Measurements from ENCODE around the gene PLA2G7.
"Not testable (repeated sequence)": the region's sequence is repeated elsewhere in the genome, so short reads cannot be mapped to it uniquely, and the experiment has no call there.

PLA2G7 gene

DNA sequence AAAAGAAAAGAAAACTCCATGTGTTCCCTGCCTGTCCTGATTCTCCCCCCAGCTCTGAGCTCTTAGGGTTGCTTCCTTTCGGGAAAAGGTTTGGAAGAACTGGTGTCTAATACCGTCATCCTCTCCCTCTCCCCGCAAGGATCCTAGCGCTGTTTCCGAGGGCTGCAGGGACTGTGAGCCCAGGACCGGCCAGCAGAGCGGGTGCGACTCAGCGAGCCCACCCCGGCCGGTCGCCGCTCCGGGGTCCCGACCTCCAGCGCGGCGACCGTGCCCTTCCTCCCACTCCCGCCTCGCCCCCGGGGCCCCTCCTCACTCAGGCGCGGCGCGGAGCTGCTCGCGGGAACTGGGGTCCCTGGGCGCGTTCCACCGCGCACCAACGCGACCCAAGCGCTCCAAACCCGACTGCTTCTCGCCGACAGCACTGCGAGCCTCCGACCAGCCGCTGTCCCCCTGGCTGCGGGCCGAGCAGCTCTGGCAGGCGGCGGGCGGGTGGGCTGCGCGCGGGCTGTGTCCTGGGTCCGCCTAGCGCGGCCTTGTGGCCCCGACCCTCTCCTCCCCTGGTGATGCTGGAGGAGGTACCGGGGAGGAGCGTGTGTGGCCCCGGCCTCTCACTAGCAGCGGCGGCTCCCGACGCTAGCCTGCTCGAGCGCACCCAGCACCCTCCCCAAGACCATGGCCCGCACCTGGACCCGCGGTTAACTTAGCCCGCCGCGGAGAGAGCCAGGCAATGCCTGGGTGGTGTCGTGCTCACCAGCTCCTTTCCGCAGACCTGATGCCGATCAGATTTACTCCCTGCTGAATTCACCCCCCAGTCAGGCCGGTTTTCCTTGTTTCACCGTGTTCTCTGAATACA lies at the start of gene PLA2G7:
Gene PLA2G7, minus strand, starts transcription at position 509 of the 853 bp plus-strand sequence. CDS start 12,484 bp downstream, outside the sequence.
- no peak for DNase-seq

DNA sequence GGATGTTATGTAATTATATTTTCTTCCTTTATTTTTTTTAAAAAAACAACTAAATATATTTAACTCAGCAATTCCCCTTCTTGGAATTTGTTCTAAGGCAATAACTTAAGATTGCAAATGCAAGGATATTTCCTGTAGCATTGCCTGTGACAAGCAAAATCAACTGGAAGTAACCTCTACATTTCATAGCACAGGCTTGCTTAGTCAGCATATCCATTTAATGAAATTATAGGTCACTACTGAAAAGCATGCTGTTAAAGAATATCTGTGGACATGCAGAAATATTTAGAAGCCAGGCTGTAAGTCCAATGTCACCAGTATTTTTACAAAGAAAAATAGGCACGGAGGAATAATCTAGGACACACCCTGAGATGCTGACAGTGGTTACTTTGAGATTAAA lies 49.4 kb upstream of the PLA2G7 start:
- DNase-seq = no peak

DNA sequence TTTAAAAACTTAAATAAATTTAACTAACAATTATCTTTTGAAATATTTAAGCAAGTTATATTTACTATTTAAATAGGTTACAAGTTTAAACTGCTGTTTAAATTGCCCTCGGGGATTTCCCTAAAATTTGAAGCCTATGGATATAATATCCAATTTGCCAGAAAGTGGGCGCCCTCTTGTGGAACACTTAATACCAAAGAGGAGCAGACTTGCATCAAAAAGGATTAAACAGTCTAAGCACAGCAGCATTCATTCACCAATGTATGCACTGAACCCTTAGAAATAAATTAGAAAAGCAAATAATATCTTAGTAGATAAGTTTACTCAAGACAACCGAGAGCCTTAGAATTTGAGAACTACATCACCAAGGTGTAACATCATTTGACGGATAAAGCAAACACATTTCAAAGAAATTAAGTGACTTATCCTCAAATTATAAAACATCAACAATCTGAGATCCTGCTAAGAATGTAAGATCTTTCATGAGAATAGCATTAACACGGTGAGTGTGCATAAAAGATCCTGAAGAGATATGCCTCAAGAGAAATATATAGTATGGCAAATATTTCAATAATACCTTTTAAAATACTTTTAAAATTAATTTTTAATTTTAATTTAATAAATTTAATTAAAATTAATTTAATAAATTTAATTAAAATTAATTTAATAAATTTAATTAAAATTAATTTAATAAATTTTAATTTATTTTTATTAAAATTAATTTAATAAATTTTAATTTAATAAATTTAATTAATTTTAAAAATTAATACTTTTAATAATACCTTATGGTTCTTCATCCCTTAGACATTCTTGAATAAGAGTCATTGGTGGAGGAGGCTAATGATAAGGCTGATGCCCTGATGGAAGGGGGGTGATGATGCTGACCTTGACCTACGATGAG lies 46.6 kb upstream of the PLA2G7 start:
- no peak for DNase-seq

DNA sequence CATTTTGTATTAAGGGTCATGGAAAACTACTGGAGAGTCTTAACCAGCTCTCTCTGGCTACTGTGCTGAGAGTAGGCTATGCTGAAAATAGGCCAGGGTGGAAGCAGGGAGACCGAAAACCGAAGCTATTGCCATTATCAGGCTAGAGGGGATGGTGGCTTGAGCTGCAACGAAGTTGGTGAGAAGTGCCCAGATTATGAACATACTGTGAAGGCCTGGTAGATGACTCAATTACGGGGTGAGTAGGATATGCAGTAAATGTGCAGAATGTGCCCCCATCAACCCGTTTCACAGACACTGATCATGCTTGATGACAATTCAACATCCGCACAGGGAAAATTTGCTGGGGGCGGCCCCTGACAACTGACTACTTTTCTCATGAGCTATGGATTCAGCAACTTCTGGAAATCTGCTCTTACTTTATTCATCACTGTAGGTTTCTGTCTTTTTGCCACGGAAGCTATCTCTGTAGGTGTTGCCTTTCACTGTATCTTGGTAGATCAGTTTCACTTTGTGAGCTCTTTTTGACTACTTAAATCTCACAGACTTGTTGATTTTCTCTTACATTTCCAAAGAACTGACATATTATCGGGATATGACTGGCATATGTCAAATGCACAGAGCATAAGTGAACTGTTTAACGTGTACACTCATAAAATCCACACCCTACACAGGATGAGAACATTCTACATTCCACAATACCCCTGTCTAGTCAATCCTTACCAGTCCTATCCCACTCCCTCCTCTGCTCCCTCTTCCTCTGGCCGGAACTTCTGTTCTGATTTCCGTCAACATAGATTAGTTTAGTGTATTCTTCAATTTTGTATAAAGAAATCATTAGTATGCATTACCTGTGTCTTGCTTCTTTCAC lies 42.5 kb upstream of the PLA2G7 start:
- no peak for DNase-seq

DNA sequence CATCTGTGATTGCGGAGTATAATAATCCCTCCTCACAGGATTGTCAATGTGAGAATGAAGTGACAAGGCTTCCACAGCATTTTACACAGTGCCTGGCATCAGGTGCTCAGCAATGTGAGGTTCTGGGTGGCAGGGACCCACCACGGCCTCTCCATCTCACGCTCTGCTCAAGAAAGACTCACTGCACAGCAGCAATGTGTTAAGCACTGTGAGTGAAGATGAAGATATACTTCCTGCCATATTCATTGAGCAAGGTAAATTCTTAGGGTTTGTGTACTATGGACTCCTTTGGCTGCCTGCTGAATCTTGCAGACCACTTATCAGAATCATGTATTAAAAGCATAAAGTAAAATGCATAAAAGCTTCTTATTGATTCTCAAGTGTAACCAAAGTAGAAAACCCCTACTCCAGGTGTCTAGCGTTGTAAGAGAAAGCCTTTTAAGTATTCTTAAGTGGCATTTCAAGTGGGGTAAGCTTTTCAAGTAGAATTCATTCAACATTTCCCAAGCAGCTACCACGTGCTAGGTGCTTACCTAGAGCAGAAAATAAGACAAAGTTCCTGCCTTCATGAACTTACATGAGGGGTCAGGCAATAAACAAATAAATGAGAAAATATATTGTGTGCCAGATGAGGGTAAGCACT lies 41.0 kb upstream of the PLA2G7 start:
- DNase-seq = no peak

DNA sequence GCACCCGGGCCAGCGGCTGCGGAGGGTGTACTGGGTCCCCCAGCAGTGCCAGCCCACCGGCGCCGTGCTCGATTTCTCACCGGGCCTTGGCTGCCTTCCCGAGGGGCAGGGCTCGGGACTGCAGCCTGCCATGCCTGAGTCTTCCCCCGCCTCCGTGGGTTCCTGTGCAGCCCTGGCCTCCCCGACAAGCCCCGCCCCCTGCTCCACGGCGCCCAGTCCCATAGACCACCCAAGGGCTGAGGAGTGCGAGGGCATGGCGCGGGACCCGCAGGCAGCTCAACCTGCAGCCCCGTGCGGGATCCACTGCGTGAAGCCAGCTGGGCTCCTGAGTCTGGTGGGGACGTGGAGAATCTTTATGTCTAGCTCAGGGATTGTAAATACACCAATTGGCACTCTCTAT lies 39.6 kb upstream of the PLA2G7 start:
- not testable (repeated sequence) for DNase-seq

DNA sequence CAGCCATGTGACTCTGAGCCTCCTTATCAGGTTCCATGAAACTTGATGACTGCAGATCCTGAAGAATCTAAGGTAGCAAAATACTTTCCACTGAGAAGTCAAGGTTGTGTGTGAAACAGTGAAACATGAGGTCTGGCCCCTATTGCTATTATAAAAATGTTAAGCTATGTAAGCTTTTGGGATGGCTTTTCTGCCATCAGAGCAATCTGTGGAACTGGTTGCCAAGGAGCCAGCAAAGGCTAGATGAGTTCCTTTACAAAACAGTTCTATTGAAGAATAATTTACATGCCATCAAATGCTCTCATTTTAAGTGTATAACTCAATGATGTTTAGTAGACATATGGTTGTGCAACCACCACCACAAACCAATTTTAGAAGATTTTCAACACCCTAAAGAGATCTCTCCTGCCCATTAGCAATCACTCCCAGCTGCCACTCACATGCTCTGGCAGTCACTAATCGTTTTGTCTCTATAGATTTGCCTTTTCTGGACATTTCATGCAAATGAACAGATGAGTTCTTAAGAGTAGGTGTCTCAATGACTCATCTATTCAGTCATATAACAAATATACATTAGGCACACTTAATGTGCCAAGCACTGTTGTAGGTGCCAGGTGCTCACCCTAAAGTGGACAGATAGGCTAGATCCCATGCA lies 38.2 kb upstream of the PLA2G7 start:
- no peak for DNase-seq

DNA sequence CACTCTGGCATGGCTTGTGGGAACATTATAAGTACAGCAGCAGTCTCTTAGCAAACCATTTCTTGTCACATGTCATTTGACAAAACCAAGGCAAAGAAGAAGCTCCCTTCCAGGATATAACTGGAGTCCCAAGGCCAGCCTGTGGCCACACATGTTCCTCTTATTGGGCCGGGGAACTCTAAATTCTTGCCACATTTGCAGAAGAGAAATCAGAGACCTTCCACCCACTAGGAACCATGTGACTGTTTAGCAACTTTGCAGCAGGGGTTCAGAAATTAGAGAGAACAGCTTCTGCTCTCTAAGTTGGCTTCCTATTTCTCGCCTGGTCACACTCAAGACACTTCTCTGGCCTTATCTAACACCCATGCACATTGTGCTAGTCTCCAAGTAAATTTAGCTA lies 37.6 kb upstream of the PLA2G7 start:
- DNase-seq = no peak

DNA sequence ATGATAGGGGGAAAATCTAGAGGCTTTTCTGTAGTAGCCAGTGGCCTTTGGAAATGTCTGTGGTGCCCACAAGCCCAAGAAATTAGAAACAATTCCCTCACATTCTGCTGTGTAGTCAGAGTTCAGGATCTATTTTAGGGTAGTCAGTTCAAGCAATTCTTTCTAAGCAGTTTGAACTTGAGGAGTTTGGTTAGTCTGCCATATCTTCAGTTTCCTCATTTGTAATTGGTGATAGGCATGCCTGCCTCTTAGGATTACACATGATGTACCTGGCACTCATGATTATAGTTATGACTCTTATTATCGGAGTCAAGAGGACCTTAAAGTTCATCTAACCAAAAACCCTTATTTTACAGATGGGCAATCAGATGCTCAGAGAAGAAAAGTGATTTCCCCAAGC lies 36.8 kb upstream of the PLA2G7 start:
- no peak for DNase-seq

DNA sequence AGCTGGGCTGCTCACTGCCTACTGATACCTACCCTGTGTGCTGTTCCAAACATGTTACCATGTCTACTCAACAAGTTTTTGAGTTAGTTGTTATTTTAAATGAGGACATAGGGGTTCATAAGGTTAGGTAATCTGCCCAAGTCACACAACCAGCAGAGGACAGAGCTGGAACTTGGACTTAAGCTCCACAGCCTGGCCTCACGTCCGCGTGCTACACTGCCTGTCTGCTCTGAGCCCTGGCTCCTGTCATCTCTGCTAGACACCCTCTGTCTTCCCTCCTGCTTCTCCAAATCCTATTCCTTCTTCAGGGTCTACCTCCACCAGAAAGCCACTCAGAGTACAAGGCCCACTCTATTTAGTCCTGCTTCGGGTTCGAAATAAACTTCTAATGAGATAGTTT lies 29.8 kb upstream of the PLA2G7 start:
- DNase-seq = no peak

DNA sequence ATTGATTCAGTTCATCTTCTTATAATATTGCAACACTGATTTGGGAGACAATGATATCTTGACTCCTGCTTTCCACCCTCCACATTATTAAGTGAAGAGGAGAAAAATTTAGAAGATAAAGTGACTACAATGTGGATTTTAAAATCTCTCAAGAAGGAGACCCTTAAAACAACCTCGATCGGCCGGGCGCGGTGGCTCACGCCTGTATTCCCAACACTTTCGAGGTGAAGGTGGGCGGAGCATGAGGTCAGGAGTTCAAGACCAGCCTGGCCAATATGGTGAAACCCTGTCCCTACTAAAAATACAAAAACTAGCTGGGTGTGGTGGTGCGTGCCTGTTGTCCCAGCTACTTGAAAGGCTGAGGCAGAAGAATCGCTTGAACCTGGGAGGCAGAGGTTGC lies 29.1 kb upstream of the PLA2G7 start:
- DNase-seq = not testable (repeated sequence)

DNA sequence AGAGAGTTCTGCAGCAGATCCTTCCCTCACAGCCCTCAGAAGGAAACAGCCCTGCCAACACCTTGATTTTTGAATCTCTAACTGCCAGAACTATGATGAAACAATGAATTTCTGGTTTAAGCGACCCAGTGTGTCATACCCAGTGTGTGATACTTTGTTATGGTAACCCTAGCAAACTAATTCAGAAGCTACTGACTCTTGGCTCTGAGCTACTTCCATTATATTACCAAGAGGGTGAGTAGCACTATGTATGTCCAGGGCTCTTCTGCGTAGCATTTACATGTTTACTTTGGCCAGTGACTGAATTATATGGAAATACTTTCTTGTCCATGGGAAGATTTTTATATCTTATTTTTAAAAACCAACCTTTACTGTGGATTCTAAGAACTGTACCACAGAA lies 28.3 kb upstream of the PLA2G7 start:
- no peak for DNase-seq

DNA sequence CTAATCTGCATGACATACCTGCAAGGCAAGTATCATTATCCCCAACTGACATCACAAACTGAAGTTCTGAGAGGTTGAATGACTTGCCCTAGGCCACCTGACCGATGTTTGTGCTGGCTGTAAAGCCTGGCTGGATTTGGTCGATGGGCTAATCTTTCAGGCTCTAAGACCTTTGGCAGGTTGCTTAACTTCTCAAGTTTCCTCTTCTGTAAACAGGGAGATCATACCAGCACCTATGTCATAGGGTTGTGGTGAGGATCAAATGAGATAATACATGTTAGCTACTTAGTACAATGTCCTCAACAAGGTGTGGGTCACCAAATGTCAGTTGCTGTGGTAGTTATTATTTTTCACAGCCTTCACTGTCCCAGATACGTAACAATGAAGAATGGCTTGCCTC lies 25.8 kb upstream of the PLA2G7 start:
- no peak for DNase-seq

DNA sequence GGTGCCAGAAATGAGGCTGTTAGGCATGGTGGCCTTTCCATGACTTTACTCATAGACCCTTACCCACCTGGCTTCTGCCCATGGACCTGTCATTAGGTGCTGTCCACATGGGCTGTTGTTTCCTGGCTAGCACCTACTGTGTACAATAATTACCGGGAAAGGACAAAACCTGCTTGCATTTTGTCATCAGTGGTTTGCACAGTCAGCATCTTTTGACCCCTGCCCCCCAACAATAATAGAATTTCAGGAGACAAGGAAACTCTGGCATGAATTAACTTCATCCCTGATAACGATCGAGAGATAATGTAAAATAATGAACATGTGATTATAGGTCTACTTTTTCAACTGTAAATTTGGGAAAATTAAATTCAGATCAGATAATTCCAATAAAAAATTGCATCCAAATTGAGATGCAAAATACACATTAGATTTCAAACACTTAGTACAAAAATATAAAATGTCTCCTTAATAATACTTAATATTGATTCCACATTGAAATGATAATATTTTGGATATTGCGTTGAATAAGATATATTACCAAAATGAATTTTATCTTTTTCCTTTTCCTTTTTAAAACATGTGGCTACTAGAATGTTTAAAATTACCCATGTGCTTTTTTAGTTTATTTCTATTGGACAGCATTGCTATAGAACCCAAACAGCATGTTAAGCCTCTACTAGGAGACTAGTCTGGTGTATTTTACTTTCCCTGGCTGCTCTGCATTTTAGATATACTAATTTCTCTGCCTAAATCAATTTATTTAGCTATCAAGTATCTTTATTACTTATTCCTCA lies 24.0 kb upstream of the PLA2G7 start:
- DNase-seq = no peak

DNA sequence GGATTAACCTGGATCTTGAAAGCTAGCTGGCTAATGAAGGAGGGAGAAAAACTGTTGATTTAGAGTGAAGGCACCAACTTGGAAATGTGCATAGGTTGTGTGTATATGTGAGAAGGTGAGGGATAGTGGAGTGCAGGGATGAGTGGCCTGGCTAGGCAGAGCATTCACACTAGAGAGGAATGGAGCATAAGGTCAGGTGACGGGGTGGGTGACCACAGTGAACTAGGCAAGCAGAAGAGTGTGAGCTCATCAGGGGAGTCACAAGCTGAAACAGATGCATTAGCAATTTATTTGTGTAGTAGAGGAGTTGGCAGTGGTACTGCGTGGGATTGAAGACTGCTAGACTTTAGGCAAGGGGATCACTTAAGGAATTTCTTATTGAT lies 22.0 kb upstream of the PLA2G7 start:
- DNase-seq = no peak

DNA sequence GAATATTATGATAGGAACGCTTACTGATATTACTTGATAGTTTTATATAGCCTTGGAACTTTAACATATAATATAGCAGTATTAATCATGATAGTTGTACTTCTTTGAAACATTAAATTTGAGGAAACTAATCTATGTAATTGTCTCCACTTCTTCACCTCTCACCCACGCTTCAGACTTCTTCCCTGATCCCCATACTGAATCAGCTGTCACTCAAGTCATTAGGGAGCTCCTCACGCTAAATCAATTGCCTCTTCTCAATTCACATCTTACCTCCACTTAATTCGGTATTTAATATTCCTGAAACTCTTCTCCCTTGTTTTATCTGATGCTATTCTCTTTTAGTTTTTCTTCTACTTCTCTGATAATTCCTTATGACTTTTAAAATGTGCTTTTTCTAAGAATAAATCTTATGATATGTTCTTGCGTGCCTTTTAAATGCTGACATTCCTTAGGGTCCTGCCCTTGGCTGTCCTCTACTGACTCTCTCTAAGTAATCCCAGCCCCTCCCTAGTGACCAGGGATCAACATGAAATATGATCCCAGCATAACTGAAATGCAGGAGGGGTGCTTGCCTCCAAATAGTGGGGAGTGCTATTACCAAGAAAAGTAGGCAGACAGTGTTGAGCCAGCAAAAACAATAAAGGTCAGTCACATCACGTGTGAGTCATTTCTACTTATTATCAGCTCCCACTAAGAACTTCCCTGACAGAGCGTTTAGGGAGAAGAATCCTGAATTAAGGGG lies 21.5 kb upstream of the PLA2G7 start:
- no peak for DNase-seq

DNA sequence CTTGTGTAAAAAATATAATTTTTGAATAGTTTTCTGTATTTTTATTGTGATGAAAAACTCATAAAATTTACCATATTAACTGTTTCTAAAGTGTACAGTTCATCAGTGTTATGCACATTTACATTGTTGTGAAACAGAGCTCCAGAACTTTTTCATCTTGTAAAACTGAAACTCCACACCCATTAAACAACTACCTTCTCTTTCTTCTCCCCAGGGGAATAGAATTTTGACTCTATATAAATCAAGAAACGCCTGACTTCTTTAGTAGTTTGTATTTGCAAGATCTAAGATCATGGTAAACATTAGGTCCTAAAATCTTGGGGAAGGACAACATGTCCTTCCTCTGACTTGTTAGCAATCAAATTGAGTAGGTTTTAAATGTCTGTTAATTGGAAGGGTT lies 20.7 kb upstream of the PLA2G7 start:
- DNase-seq = no peak

DNA sequence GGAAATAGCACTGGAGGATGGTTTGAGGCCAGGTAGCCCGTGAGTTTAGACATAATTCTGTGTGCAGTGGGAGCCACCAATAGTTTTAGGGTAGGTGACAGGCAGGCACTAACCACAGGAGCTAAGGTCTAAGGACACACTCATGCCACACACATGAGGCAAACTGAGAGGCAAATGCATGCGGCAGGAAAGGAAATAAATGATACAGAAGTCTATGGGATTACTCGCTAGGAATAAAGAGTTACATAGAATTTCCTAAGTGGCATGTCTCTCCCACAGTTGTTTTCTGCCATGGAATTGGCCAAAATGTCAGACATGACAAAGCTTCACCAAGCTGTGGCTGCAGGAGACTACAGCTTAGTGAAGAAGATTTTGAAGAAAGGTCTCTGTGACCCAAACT lies 16.5 kb upstream of the PLA2G7 start:
- no peak for DNase-seq

DNA sequence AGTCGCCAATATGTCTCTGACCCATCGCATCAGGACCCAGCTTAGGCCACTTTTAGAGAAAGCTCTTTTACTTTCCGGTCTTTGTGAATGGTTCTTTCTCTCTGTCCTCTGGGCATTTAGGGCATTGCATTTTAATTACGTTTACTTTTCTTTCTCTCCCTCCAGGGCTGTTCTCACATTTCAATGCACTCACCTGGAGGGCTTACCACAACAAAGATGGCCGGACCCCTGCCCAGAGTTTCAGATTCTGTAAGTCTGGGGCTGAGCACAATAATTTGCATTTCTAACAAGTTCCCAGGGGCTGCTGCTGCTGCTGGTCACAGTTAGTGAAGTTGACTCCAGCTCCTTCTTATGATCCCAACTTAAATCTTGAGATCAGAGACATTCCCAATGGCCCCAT lies 14.6 kb upstream of the PLA2G7 start:
- no peak for DNase-seq

DNA sequence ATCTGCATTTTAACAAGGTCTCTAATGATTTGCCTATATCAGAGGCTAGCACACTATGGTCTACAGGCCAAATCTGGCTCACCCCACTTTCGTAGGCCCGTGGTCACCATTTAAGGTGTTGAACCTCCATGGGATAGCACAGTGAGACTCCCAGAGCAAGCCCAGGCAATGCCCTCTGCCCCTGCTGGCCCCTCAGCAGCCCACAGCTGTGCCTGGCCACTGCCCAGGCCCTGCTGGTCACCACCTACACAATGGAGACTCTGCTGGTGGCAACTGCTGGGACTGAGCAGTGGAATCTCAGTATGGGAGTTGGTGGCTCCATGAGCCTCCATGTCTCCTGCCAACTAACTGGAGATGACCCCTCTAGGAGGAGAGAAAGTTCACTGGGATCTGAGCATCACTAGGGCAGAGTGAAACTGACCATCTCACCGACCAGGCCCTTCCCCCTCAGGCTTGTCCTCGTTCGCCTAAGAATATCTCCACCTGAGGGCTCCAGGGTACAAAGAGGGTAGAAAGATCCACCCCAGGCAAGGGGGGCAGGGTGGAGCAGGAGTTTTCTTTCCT lies 13.8 kb upstream of the PLA2G7 start:
- DNase-seq = no peak
